BLaER1 (cell line): ENCODE measurements around the gene PRKCE.

Experiments
- H3K27ac ChIP-seq: shearing (Covaris generic); formaldehyde crosslinking; 2 replicates; pipeline ENCODE4 v1.8.1; 2022
- H3K27me3 ChIP-seq: shearing (Covaris generic); formaldehyde crosslinking; 2 replicates; pipeline ENCODE4 v1.8.1; 2022
- H3K36me3 ChIP-seq: shearing (Covaris generic); formaldehyde crosslinking; 2 replicates; pipeline ENCODE4 v1.8.1; 2022
- H3K4me1 ChIP-seq: shearing (Covaris generic); formaldehyde crosslinking; 2 replicates; pipeline ENCODE4 v1.8.1; 2022
- H3K4me2 ChIP-seq: shearing (Covaris generic); formaldehyde crosslinking; 2 replicates; pipeline ENCODE4 v1.8.1; 2022
- H3K4me3 ChIP-seq: shearing (Covaris generic); formaldehyde crosslinking; 2 replicates; pipeline ENCODE4 v1.8.1; 2022
- H3K9ac ChIP-seq: shearing (Covaris generic); formaldehyde crosslinking; 2 replicates; pipeline ENCODE4 v1.8.1; 2022
- H3K9me3 ChIP-seq: shearing (Covaris generic); formaldehyde crosslinking; 2 replicates; pipeline ENCODE4 v1.8.1; 2022
- H4K20me1 ChIP-seq: shearing (Covaris generic); formaldehyde crosslinking; 2 replicates; pipeline ENCODE4 v1.8.1; 2022
- Cebpa-rat ChIP-seq: shearing (Covaris generic); IDR thresholded peaks from 2 replicates; pipeline ENCODE4 v1.8.1; 2022

PRKCE gene

GRCh38 chr2:45954233-45954850 is 302.9 kb downstream of the PRKCE start:
- Histone ChIP-seq H3K9me3 (no peaks in the 10 kb centered on the region), H3K9ac (no peak overlapping the region), H4K20me1 (peaks cover 98% of the 10 kb centered on the region), H3K27ac (no peak overlapping the region), H3K4me3 (no peak overlapping the region), H3K4me2 (no peak overlapping the region), H3K27me3 (no peaks in the 10 kb centered on the region), H3K4me1 (peaks cover 28% of the 10 kb centered on the region), H3K36me3 (peaks cover 13% of the 10 kb centered on the region)
- no peak for TF ChIP-seq Cebpa-rat

- H3K27ac ChIP-seq: no peak overlapping the region
- peaks cover 27% of the 10 kb centered on the region for H3K4me1 ChIP-seq
- H3K9me3 ChIP-seq: no peaks in the 10 kb centered on the region
- H3K4me3 ChIP-seq: no peak overlapping the region
- H3K4me2 ChIP-seq: no peak overlapping the region
- no peaks in the 10 kb centered on the region for H3K27me3 ChIP-seq
- H3K36me3 ChIP-seq: peaks cover 2% of the 10 kb centered on the region
- no peak for TF ChIP-seq Cebpa-rat
- H4K20me1 ChIP-seq: peaks cover 98% of the 10 kb centered on the region
- H3K9ac ChIP-seq: no peak overlapping the region
These were observed 306.2 kb downstream of the PRKCE start for GRCh38 chr2:45957533-45958227.

DNA sequence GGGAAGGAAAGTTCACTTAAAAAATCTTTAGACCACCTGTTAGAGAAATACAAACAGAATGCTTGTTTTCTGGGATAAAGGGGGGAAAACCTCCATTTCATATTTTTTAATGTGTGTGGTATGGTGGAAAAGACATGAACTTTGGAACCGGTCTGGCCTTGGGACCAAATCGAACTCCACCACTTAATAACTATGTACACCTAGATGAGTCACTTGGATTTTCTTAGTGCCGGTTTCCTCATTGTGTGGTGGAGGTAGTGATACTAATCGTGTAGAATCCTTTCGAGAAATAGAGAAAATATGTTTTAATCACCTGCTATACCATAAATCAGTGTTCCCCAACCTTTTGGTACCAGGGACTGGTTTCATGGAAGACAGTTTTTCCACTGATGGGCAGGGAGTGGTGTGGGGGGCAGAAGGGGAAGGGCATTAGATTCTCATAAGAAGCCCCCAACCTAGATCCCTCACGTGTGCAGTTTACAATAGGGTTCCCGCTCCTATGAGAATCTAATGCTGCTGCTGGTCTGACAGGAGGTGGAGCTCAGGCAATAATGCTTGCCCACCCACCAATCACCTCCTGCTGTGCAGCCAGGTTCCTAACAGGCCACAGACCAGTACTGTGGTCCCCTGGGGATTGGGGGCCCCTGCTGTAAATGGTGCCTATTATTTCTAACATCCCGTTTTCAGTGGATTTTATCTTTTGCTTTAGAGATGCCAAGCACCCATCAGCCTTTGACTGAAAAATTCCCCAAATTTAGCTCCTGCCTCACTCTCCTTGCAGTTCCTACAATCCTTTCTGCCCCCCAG is 308.8 kb downstream of the PRKCE start:
- Histone ChIP-seq H3K36me3 (peaks cover 10% of the 10 kb centered on the region), H3K27me3 (no peaks in the 10 kb centered on the region), H3K27ac (no peak overlapping the region), H3K4me3 (no peak overlapping the region), H4K20me1 (peaks cover 98% of the 10 kb centered on the region), H3K4me1 (peaks cover 53% of the 10 kb centered on the region), H3K9ac (no peak overlapping the region), H3K9me3 (no peaks in the 10 kb centered on the region), H3K4me2 (peak overlapping the region; percentile 66)
- TF ChIP-seq Cebpa-rat: no peak

GRCh38 chr2:45962177-45962921 is 310.9 kb downstream of the PRKCE start:
- H3K27me3 ChIP-seq: no peaks in the 10 kb centered on the region
- H3K9me3 ChIP-seq: no peaks in the 10 kb centered on the region
- H4K20me1 ChIP-seq: peaks cover 98% of the 10 kb centered on the region
- H3K36me3 ChIP-seq: peaks cover 19% of the 10 kb centered on the region; the same call in 1 of the 2 replicates
- no peak overlapping the region for H3K4me2 ChIP-seq
- no peak overlapping the region for H3K9ac ChIP-seq
- no peak overlapping the region for H3K27ac ChIP-seq
- H3K4me3 ChIP-seq: no peak overlapping the region
- no peak for TF ChIP-seq Cebpa-rat
- peaks cover 73% of the 10 kb centered on the region for H3K4me1 ChIP-seq

- no peak for TF ChIP-seq Cebpa-rat
- Histone ChIP-seq H3K36me3 (peaks cover 25% of the 10 kb centered on the region; the same call in 1 of the 2 replicates), H4K20me1 (peaks cover 100% of the 10 kb centered on the region), H3K4me1 (peaks cover 87% of the 10 kb centered on the region), H3K4me3 (no peak overlapping the region), H3K9me3 (no peaks in the 10 kb centered on the region), H3K9ac (no peak overlapping the region), H3K4me2 (peak overlapping the region; percentile 69), H3K27ac (no peak overlapping the region), H3K27me3 (no peaks in the 10 kb centered on the region)
These were observed 312.3 kb downstream of the PRKCE start for GRCh38 chr2:45963816-45964215.

- TF ChIP-seq Cebpa-rat: no peak
- Histone ChIP-seq H3K27me3 (no peaks in the 10 kb centered on the region), H4K20me1 (peaks cover 100% of the 10 kb centered on the region), H3K4me1 (peaks cover 87% of the 10 kb centered on the region), H3K9me3 (no peaks in the 10 kb centered on the region), H3K4me3 (no peak overlapping the region), H3K4me2 (peak overlapping the region; percentile 69), H3K27ac (no peak overlapping the region), H3K36me3 (peaks cover 25% of the 10 kb centered on the region; the same call in 1 of the 2 replicates), H3K9ac (peak overlapping the region; percentile 23; the same call in 1 of the 2 replicates)
These were observed 312.9 kb downstream of the PRKCE start for GRCh38 chr2:45964223-45964841.

DNA sequence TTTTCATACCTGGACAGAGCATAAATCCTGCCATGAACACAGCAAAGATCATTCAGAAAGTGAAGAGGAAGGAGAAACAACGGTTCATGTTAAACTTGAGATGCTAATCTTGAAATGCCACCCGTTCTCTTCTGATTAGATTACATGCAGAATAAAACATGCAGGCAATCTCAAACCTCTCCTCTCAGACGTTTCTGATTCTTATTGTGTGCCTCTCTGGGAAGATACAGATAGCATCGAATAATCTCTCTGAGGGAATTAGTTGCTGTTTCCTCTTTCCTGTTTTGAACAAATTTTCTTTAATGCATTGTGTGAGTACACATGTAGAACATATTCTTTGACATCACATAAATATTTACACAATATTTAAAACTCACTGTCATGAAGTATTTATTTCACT is 313.4 kb downstream of the PRKCE start:
- peaks cover 83% of the 10 kb centered on the region for H3K4me1 ChIP-seq
- H3K27ac ChIP-seq: no peak overlapping the region
- H3K4me3 ChIP-seq: no peak overlapping the region
- peaks cover 25% of the 10 kb centered on the region; the same call in 1 of the 2 replicates for H3K36me3 ChIP-seq
- H3K9ac ChIP-seq: peak overlapping the region; percentile 23; the same call in 1 of the 2 replicates
- peak overlapping the region; percentile 69 for H3K4me2 ChIP-seq
- TF ChIP-seq Cebpa-rat: no peak
- peaks cover 100% of the 10 kb centered on the region for H4K20me1 ChIP-seq
- H3K27me3 ChIP-seq: no peaks in the 10 kb centered on the region
- no peaks in the 10 kb centered on the region for H3K9me3 ChIP-seq

GRCh38 chr2:45965871-45966498 is 314.5 kb downstream of the PRKCE start:
- Histone ChIP-seq H3K9ac (no peak overlapping the region), H3K4me2 (peak overlapping the region; percentile 69), H3K36me3 (peaks cover 25% of the 10 kb centered on the region; the same call in 1 of the 2 replicates), H3K4me3 (no peak overlapping the region), H3K9me3 (no peaks in the 10 kb centered on the region), H3K27ac (no peak overlapping the region), H3K27me3 (no peaks in the 10 kb centered on the region), H3K4me1 (peaks cover 73% of the 10 kb centered on the region), H4K20me1 (peaks cover 100% of the 10 kb centered on the region)
- TF ChIP-seq Cebpa-rat: no peak
